HG02678 (cell line): Measurements from ENCODE around the gene METTL6.
"Not testable (repeated sequence)": the region's sequence is repeated elsewhere in the genome, so short reads cannot be mapped to it uniquely, and the experiment has no call there.

ENCODE experiments used
- ATAC-seq: cut with Tn5 transposase; IDR thresholded peaks from one replicate; pipeline ENCODE4 v1.9.1; 2021; ENCODE audit warnings: mild to moderate bottlenecking, moderate library complexity; ENCODE audit not compliant: unreplicated experiment

METTL6 gene

DNA sequence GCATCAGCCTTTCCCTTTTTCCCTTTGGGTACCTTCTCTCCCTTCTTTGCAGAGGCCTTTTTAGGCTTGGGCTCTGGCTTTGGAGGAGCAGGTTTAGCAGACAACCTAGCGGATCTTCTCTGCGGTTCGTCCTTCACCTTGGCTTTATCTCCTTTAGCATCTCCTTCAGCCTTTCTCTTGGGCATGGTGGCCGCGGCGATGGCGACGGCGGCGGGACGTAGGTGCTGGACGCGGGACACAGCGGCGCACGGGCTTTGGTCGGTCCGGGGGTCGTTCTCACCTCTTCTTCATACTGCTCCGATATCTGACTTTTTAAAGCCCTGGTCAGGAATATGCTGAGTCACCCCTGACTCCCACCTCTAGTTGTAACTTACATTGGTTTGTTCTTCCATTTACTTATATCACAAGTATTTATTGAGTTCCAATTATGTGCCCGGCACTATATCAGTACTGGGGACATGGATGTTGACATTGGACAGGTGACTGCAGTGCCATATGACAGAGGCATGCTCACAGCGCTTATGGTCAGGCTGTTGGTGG is 51.8 kb downstream of the METTL6 start:
- no peak for ATAC-seq

DNA sequence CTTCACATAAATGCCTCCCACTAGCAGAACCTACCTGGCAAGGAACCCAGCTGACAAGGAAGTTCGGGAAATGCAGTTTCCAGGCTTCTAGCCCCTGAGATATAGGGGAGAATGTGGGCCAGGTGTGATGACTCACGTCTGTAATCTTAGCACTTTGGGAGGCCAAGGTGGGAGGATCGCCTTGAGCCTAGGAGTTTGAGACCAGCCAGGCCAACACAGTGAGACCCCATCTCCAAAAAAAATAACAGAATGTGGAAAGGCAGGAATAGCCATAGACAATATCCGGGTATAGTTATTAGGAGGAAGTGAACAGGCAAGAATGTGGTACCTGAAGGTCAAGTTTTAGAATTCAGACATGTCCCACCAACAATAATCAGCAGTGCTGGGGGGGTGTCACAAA is 54.4 kb downstream of the METTL6 start:
- no peak for ATAC-seq

DNA sequence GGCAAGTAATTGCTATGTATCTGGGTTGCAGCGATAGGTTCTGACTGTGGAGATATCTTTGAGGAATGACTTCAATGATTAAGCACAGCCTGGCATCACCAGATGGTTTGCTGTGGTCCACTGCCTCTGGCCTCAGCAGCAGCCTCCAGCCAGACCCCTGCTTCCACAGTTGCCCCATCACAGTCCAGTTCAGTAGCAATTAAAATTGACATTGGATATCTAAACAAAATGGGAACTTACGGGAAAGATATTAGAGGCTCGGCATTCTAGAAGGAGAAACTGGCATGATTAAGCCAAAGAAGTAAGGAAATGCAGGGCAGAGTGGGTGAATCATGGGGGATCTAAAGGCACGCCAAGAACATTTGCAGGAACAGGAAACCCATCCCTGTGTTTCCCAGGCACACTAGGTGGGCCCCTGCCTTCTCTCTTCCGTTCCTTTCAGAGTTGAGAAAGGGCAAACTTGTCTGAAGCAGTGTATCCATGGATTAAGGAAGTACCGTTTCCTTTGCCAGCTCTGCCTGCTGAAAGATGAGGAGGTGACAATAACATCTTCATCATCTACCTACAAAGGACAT is 58.7 kb downstream of the METTL6 start:
- no peak for ATAC-seq

DNA sequence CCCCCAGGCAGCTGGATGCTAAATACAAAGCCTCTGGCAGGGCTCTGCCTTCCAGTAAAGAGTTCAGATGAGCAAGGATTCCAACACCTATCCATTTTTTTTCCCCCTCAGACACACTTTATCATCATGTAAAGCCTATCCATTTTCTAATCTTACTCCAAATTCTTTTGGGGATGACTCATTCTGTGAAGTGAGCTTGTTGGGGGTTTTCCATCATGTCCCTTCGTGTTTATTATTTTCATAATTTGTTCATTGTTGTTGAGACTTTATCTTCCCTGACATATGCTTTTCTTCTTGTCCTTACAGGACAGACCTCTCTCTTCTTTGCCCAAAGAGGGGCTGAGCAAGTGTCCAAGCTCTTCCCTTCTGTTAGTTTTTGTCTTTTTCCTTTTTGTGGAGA is 60.3 kb downstream of the METTL6 start:
- no peak for ATAC-seq

DNA sequence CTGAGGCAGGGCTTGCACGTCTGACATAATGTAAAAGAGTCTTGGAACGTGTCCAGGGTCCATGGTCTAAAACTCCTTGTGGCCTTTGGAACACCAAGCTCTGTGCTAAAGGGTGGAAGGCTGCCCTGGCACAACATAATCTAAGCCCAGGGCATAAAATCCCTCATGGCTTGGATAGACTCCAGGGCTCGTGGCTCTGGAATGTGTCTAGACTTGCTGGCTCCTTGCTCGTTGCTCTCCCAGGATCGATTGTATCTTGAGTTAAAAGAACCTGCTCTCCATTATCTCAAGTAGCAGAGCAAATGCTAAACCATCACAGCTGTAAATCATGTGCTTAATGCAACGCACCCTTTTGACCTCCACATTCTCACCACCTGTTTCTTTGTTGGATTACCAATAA is 63.3 kb downstream of the METTL6 start:
- ATAC-seq, result not testable (repeated sequence)

DNA sequence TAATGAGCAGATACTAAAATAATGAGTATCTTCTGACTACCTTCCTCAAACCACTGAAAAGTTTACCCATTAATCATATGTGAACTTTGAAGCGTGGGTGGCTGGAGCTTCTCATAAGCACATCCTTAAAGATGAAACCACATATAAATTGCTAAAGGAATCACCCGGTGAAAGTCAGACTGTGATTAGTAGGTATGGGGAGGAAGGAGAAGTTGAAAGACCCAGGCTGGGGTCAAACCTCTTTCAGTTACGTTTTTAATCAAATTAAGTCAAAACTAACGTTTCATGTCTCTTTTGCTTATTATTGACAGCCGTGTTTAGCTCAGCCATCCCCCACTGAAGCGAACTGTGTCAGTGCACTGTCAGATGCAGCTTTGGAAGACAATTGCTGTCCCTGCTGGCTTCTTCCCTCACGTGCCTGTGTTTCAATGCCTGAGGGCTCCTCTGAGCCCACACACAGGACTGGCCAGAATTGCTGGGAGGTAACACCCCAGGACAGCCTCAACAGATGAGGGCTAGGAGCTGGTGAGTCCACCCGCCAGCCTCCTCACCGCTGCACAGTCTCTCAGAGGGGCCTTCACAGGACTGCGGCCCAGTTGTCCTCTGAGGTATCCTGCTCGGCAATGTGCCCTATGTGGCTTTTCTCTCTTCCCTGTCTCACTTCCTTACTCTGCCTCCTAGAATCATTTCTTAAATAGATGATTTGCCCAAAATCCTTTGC is 65.7 kb downstream of the METTL6 start:
- ATAC-seq, result peak; percentile 76

DNA sequence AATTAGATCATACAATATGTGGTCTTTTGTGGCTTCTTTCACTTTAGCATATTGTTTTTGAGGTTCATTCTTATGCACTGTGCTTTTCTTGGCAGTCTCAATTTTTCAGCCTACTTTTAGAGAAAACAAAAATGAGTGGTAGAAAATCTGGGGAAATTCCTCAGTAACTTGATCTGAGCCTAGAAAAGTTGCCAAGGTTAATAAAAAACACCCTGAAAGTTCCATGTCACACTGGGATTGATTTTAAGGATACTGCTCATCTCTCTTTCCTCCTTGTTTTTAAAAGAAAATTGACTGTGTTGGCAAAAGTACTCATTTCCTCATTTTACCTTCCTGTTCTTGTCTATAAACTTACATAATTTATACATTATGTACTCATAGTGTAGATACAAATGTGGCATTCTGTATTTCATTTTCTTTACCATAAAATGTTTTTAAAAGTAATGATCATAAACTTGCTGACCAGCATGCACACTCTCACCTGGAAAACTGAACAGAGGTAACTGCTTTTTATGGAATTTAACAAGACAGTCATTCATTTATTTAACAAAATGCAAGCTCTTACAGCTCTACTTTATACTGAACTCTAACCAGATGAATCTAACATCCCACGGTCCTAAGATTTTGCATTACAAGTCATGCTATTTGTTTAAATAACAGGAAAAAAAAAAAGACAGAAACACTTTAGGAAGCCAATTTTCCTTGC is 66.4 kb downstream of the METTL6 start:
- ATAC-seq, result no peak
